HEK293 (cell line): ENCODE data around the gene PSMA7.

ENCODE experiments used
- BCL11A ChIP-seq: fragments of 450-650 bp; formaldehyde crosslinking; IDR thresholded peaks from 2 replicates; pipeline ENCODE4 v1.5.1; 2016; ENCODE audit warnings: low read depth, missing biosample characterization, missing genetic modification characterization
- EGR2 ChIP-seq: fragments of 450-650 bp; formaldehyde crosslinking; IDR thresholded peaks from 2 replicates; pipeline ENCODE4 v1.5.1; 2016; ENCODE audit warnings: low read depth, missing biosample characterization, missing genetic modification characterization
- HOXC10 ChIP-seq: sonication (generic); formaldehyde crosslinking; IDR thresholded peaks from 2 replicates; pipeline ENCODE4 v1.8.1; 2023; ENCODE audit warnings: mild to moderate bottlenecking, missing genetic modification reagents
- PATZ1 ChIP-seq: fragments of 450-650 bp; formaldehyde crosslinking; IDR thresholded peaks from 2 replicates; pipeline ENCODE4 v1.5.1; 2016; ENCODE audit warnings: missing biosample characterization, missing genetic modification characterization
- PBX3 ChIP-seq: sonication (generic); formaldehyde crosslinking; IDR thresholded peaks from 2 replicates; pipeline ENCODE4 v1.8.1; 2022; ENCODE audit warnings: mild to moderate bottlenecking, moderate library complexity, missing genetic modification reagents
- ZBTB44 ChIP-seq: fragments of 450-650 bp; IDR thresholded peaks from 2 replicates; pipeline ENCODE4 v1.5.1; 2018; ENCODE audit warnings: missing biosample characterization, mild to moderate bottlenecking, missing genetic modification characterization
- ZBTB49 ChIP-seq: fragments of 450-650 bp; formaldehyde crosslinking; IDR thresholded peaks from 2 replicates; pipeline ENCODE4 v1.5.1; 2016; ENCODE audit warnings: missing biosample characterization, missing genetic modification characterization, low read depth
- ZNF121 ChIP-seq: fragments of 450-650 bp; formaldehyde crosslinking; IDR thresholded peaks from 2 replicates; pipeline ENCODE4 v1.5.1; 2016; ENCODE audit warnings: missing biosample characterization, missing genetic modification characterization
- ZNF140 ChIP-seq: fragments of 450-650 bp; formaldehyde crosslinking; IDR thresholded peaks from 2 replicates; pipeline ENCODE4 v1.5.1; 2016; ENCODE audit warnings: missing biosample characterization, missing genetic modification characterization
- ZNF175 ChIP-seq: fragments of 450-650 bp; formaldehyde crosslinking; IDR thresholded peaks from 2 replicates; pipeline ENCODE4 v1.5.1; 2016; ENCODE audit warnings: missing biosample characterization, missing genetic modification characterization
- ZNF184 ChIP-seq: fragments of 450-650 bp; IDR thresholded peaks from 2 replicates; pipeline ENCODE4 v1.5.1; 2018; ENCODE audit warnings: missing biosample characterization, mild to moderate bottlenecking, missing genetic modification characterization
- ZNF350 ChIP-seq: fragments of 450-650 bp; formaldehyde crosslinking; IDR thresholded peaks from 2 replicates; pipeline ENCODE4 v1.5.0; 2017; ENCODE audit warnings: missing biosample characterization, mild to moderate bottlenecking, missing genetic modification characterization
- ZNF416 ChIP-seq: fragments of 450-650 bp; formaldehyde crosslinking; IDR thresholded peaks from 2 replicates; pipeline ENCODE4 v1.5.1; 2016; ENCODE audit warnings: missing biosample characterization, missing genetic modification characterization
- ZNF449 ChIP-seq: fragments of 450-650 bp; formaldehyde crosslinking; IDR thresholded peaks from 2 replicates; pipeline ENCODE4 v1.5.1; 2017; ENCODE audit warnings: missing biosample characterization, mild to moderate bottlenecking, missing genetic modification characterization, moderate library complexity
- ZNF501 ChIP-seq: fragments of 450-650 bp; formaldehyde crosslinking; IDR thresholded peaks from 2 replicates; pipeline ENCODE4 v1.5.1; 2016; ENCODE audit warnings: missing biosample characterization, missing genetic modification characterization
- ZNF624 ChIP-seq: fragments of 450-650 bp; formaldehyde crosslinking; IDR thresholded peaks from 2 replicates; pipeline ENCODE4 v1.5.1; 2017; ENCODE audit warnings: missing biosample characterization, missing genetic modification characterization
- ZNF626 ChIP-seq: fragments of 450-650 bp; sonication (Bioruptor Pico); formaldehyde crosslinking; IDR thresholded peaks from 2 replicates; pipeline ENCODE4 v1.5.1; 2018; ENCODE audit warnings: missing biosample characterization, missing genetic modification characterization, inconsistent platforms
- ZNF645 ChIP-seq: fragments of 450-650 bp; formaldehyde crosslinking; IDR thresholded peaks from 2 replicates; pipeline ENCODE4; 2016; ENCODE audit warnings: missing biosample characterization, missing genetic modification characterization
- ZNF660 ChIP-seq: fragments of 450-650 bp; IDR thresholded peaks from 2 replicates; pipeline ENCODE4 v1.5.1; 2018; ENCODE audit warnings: missing biosample characterization, mild to moderate bottlenecking, missing genetic modification characterization
- ZNF692 ChIP-seq: fragments of 450-650 bp; formaldehyde crosslinking; IDR thresholded peaks from 2 replicates; pipeline ENCODE4 v1.5.1; 2016; ENCODE audit warnings: missing biosample characterization, missing genetic modification characterization
- ZNF707 ChIP-seq: fragments of 450-650 bp; formaldehyde crosslinking; IDR thresholded peaks from 2 replicates; pipeline ENCODE4 v1.5.1; 2016; ENCODE audit warnings: missing biosample characterization, missing genetic modification characterization
- ZNF76 ChIP-seq: fragments of 450-650 bp; formaldehyde crosslinking; IDR thresholded peaks from 2 replicates; pipeline ENCODE4; 2016; ENCODE audit warnings: low read depth, missing biosample characterization, missing genetic modification characterization, borderline replicate concordance
- ZNF768 ChIP-seq: fragments of 450-650 bp; formaldehyde crosslinking; IDR thresholded peaks from 2 replicates; pipeline ENCODE4 v1.5.1; 2018; ENCODE audit warnings: missing biosample characterization, mild to moderate bottlenecking, missing genetic modification characterization
- ZSCAN5A ChIP-seq: fragments of 450-650 bp; formaldehyde crosslinking; IDR thresholded peaks from 2 replicates; pipeline ENCODE4 v1.5.1; 2016; ENCODE audit warnings: missing biosample characterization, missing genetic modification characterization

PSMA7 gene

GRCh38 chr20:62182469-62183425, 39.6 kb upstream of the PSMA7 start, which contains the start of gene MTG2 (continued):
- 0 out of 2 replicates have a peak, but pooled peaks have one; percentile 30 for TF ChIP-seq BCL11A (tag by site-specific recombination)
- TF ChIP-seq ZBTB49 (tag by site-specific recombination) = no peak
- TF ChIP-seq HOXC10 (CRISPR knock-in tag) = no peak
- TF ChIP-seq PBX3 (CRISPR knock-in tag) = peak; percentile 51; the same call in 1 of the 2 replicates
- no peak for TF ChIP-seq ZNF624 (tag by site-specific recombination)
- 0 out of 2 replicates have a peak, but pooled peaks have one; percentile 9 for TF ChIP-seq ZNF121 (tag by site-specific recombination)
- TF ChIP-seq ZNF626 (tag by site-specific recombination) = no peak
- no peak for TF ChIP-seq ZNF350 (tag by site-specific recombination)
- no peak for TF ChIP-seq ZNF175
- no peak for TF ChIP-seq ZNF707 (tag by site-specific recombination)
- TF ChIP-seq ZNF501 (tag by site-specific recombination) = peak; percentile 69; the same call in 1 of the 2 replicates
- TF ChIP-seq ZSCAN5A (tag by site-specific recombination) = no peak
- TF ChIP-seq ZNF76 (tag by site-specific recombination) = no peak
- no peak for TF ChIP-seq ZBTB44
- TF ChIP-seq ZNF692 (tag by site-specific recombination) = peak; percentile 96
- TF ChIP-seq ZNF645 (tag by site-specific recombination) = no peak
- no peak for TF ChIP-seq ZNF140 (tag by site-specific recombination)
- TF ChIP-seq ZNF660 (tag by site-specific recombination) = no peak
- TF ChIP-seq ZNF184 (tag by site-specific recombination) = no peak
- TF ChIP-seq PATZ1 = peak; percentile 76; the same call in 1 of the 2 replicates
- no peak for TF ChIP-seq ZNF416 (tag by site-specific recombination)
- no peak; the same call in 1 of the 2 replicates for TF ChIP-seq ZNF449 (tag by site-specific recombination)
- peak; percentile 13; the same call in 1 of the 2 replicates for TF ChIP-seq EGR2 (tag by site-specific recombination)
- no peak for TF ChIP-seq ZNF768
